ENCODE data around the gene BOD1L2. TPM values are rescaled to one million over a fixed set of nuclear protein-coding genes. Genes with fewer than 3 reads are reported as not detected.

Gene BOD1L2
- total RNA-seq, 1 donor, result not detected

- Histone ChIP-seq H3K4me2 (ENCODE audit: insufficient read depth, low read length) (no peak overlapping the region), H3K4me3 (ENCODE audit: insufficient read depth, low read length) (no peak overlapping the region), H4K20me1 (ENCODE audit: insufficient read depth, low read length) (no peaks in the 10 kb centered on the region), H3K9me3 (ENCODE audit: low read depth, low read length) (no peaks in the 10 kb centered on the region), H3K79me2 (ENCODE audit: insufficient read depth, low read length) (no peaks in the 10 kb centered on the region), H2AFZ (ENCODE audit: low read length) (no peak overlapping the region), H3K36me3 (ENCODE audit: insufficient read depth, low read length) (no peaks in the 10 kb centered on the region), H3K4me1 (ENCODE audit: insufficient read depth, low read length) (no peaks in the 10 kb centered on the region), H3K27me3 (ENCODE audit: insufficient read depth, low read length) (no peaks in the 10 kb centered on the region), H3K27ac (ENCODE audit: low read depth, low read length) (no peak overlapping the region)
- TF ChIP-seq, protein P1, sequence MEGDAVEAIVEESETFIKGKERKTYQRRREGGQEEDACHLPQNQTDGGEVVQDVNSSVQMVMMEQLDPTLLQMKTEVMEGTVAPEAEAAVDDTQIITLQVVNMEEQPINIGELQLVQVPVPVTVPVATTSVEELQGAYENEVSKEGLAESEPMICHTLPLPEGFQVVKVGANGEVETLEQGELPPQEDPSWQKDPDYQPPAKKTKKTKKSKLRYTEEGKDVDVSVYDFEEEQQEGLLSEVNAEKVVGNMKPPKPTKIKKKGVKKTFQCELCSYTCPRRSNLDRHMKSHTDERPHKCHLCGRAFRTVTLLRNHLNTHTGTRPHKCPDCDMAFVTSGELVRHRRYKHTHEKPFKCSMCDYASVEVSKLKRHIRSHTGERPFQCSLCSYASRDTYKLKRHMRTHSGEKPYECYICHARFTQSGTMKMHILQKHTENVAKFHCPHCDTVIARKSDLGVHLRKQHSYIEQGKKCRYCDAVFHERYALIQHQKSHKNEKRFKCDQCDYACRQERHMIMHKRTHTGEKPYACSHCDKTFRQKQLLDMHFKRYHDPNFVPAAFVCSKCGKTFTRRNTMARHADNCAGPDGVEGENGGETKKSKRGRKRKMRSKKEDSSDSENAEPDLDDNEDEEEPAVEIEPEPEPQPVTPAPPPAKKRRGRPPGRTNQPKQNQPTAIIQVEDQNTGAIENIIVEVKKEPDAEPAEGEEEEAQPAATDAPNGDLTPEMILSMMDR (IDR thresholded peaks at IDR 0.05; ENCODE audit: extremely low read depth, low read depth, low read length), result no peak
- DNase-seq (ENCODE audit: insufficient read length, low spot score, missing footprints), result no peak
These were observed 30.2 kb upstream of the BOD1L2 start for GRCh38 chr18:57116598-57117132.

DNA sequence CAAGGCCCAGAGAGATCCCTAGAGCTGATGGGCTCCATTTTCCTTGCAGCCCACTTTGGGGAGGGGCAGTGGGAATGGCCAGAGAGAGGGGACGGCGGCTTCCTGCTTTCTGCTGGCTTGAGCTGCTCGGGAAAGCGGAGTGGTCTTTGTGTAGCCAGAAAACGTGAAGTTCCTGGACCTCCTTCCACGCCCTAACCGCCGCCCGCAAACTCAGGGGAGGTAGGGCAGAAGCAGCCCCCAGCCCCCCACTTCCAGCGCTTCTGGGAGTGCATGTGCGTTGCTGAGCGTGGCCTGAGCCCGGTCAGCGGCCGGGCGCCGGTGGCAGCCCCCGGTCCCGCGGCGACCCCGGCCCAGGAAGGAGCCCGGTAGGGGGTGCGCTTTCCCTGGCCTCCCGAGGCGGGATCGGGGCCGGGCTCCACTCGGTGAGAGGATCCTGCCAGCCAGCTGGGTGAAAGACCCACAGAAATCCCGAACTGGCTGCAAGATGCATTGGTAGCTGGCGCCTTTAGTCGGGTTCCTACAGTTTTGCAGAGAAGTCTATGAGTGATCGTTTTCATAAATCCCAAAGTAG, 25.3 kb upstream of the BOD1L2 start:
- DNase-seq (ENCODE audit: insufficient read length, low spot score, missing footprints), result no peak
- H3K4me3 ChIP-seq (ENCODE audit: insufficient read depth, low read length), result no peak overlapping the region
- peaks cover 10% of the 10 kb centered on the region for H3K27me3 ChIP-seq (ENCODE audit: insufficient read depth, low read length)
- H3K4me1 ChIP-seq (ENCODE audit: insufficient read depth, low read length), result no peaks in the 10 kb centered on the region
- H3K79me2 ChIP-seq (ENCODE audit: insufficient read depth, low read length), result no peaks in the 10 kb centered on the region
- H3K4me2 ChIP-seq (ENCODE audit: insufficient read depth, low read length), result no peak overlapping the region
- H4K20me1 ChIP-seq (ENCODE audit: insufficient read depth, low read length), result no peaks in the 10 kb centered on the region
- H2AFZ ChIP-seq (ENCODE audit: low read length), result no peak overlapping the region
- H3K9me3 ChIP-seq (ENCODE audit: low read depth, low read length), result no peaks in the 10 kb centered on the region
- H3K27ac ChIP-seq (ENCODE audit: low read depth, low read length), result no peak overlapping the region
- H3K36me3 ChIP-seq (ENCODE audit: insufficient read depth, low read length), result no peaks in the 10 kb centered on the region
- TF ChIP-seq, protein P1 (IDR thresholded peaks at IDR 0.05; ENCODE audit: extremely low read depth, low read depth, low read length), result no peak

DNA sequence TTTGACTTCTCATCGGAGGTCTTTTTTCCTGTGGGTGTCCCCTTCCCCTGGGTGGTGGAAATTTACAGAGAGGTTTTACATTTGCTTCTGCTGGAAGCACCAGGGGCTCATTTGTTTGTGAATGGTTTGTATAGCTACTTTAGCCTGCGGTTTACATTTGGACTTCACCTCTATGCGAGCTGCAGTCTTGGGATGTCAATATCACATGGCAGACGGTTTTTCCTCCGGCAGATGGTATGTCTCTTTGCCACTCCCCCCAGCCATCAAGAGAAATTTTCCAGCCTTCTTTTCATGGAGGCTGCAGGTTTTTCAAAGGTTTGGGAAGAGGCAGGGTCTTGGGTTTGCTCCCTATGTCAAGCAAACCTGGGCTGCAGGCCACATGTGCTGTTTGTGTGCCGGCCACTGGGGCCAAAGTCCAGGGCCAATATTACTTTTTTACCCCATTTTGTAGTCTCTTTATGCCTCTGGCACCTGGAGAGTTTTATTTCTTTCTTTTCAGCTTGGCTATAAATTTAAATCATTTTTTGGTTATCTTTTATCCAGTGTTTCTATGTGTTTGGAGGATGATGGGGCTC, 23.9 kb upstream of the BOD1L2 start:
- Histone ChIP-seq H3K4me3 (ENCODE audit: insufficient read depth, low read length) (no peak overlapping the region), H3K4me1 (ENCODE audit: insufficient read depth, low read length) (no peaks in the 10 kb centered on the region), H3K4me2 (ENCODE audit: insufficient read depth, low read length) (no peak overlapping the region), H3K9me3 (ENCODE audit: low read depth, low read length) (no peaks in the 10 kb centered on the region), H3K36me3 (ENCODE audit: insufficient read depth, low read length) (no peaks in the 10 kb centered on the region), H3K79me2 (ENCODE audit: insufficient read depth, low read length) (no peaks in the 10 kb centered on the region), H3K27me3 (ENCODE audit: insufficient read depth, low read length) (peaks cover 10% of the 10 kb centered on the region), H2AFZ (ENCODE audit: low read length) (no peak overlapping the region), H4K20me1 (ENCODE audit: insufficient read depth, low read length) (no peaks in the 10 kb centered on the region), H3K27ac (ENCODE audit: low read depth, low read length) (no peak overlapping the region)
- TF ChIP-seq, protein P1 (IDR thresholded peaks at IDR 0.05; ENCODE audit: extremely low read depth, low read depth, low read length), result no peak
- no peak for DNase-seq (ENCODE audit: insufficient read length, low spot score, missing footprints)

DNA sequence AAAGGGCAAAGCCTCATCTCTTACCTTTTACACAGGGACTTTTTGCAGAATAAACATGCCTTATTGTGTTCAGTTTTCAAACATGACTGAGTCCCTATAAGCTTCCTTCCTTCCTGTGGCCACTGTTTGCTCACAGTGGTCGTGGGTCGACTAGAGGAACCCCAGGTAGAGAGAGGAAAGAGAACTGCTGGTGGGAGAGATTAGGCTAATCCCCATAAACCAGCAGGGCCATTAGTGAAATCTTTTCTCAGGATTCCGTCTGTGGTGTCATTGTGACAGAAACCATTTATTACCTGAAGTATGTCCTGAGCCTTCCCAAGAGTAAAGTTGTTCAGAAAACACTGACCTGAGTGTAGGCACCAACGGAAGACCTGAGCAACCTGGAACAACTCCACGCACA, 21.3 kb upstream of the BOD1L2 start:
- H4K20me1 ChIP-seq (ENCODE audit: insufficient read depth, low read length), result no peaks in the 10 kb centered on the region
- H2AFZ ChIP-seq (ENCODE audit: low read length), result no peak overlapping the region
- no peaks in the 10 kb centered on the region for H3K79me2 ChIP-seq (ENCODE audit: insufficient read depth, low read length)
- no peaks in the 10 kb centered on the region for H3K9me3 ChIP-seq (ENCODE audit: low read depth, low read length)
- no peaks in the 10 kb centered on the region for H3K36me3 ChIP-seq (ENCODE audit: insufficient read depth, low read length)
- DNase-seq (ENCODE audit: insufficient read length, low spot score, missing footprints), result no peak
- peaks cover 10% of the 10 kb centered on the region for H3K27me3 ChIP-seq (ENCODE audit: insufficient read depth, low read length)
- TF ChIP-seq, protein P1 (IDR thresholded peaks at IDR 0.05; ENCODE audit: extremely low read depth, low read depth, low read length), result no peak
- H3K4me2 ChIP-seq (ENCODE audit: insufficient read depth, low read length), result no peak overlapping the region
- no peaks in the 10 kb centered on the region for H3K4me1 ChIP-seq (ENCODE audit: insufficient read depth, low read length)
- no peak overlapping the region for H3K4me3 ChIP-seq (ENCODE audit: insufficient read depth, low read length)
- H3K27ac ChIP-seq (ENCODE audit: low read depth, low read length), result no peak overlapping the region
